Gastrocnemius medialis (tissue), 4 donors: ENCODE results near the gene SPAG6. TPM values are rescaled to one million over a fixed set of nuclear protein-coding genes. Genes with fewer than 3 reads are reported as not detected.

Source experiments
- ATAC-seq, 2 donors: fragments of 150-250 bp; one replicate each; pipeline ENCODE4 v1.9.1; 2016
- DNase-seq, 2 donors: peaks; one replicate each; pipeline ENCODE4 v3.0.0-alpha.2; 2019
- H3K27ac ChIP-seq, 4 donors: fragments of 200-600 bp; sonication (generic); 1 replicate in 1 of 4; 2 replicates in 3 of 4; pipeline ENCODE4 v1.5.1; 2016 to 2018; ENCODE audit warnings: mild to moderate bottlenecking in 2 of 4, moderate library complexity in 1 of 4
- H3K27me3 ChIP-seq, 3 donors: fragments of 200-600 bp; sonication (generic) in 2 of 3; 1 replicate in 1 of 3; 2 replicates in 2 of 3; pipeline versions ENCODE4 v1.5.1 to v1.6.0; 2016 to 2019; ENCODE audit warnings: mild to moderate bottlenecking in 1 of 3, moderate library complexity in 1 of 3
- H3K36me3 ChIP-seq, 2 donors: fragments of 200-600 bp; sonication (generic) in 1 of 2; one replicate each; pipeline ENCODE4 v1.5.1; 2017 to 2018
- H3K4me1 ChIP-seq, 2 donors: fragments of 200-600 bp; sonication (generic) in 1 of 2; one replicate each; pipeline ENCODE4 v1.5.1; 2016 to 2017; ENCODE audit warnings: mild to moderate bottlenecking in 2 of 2
- H3K4me3 ChIP-seq, 4 donors: fragments of 200-600 bp; sonication (generic) in 3 of 4; 1 replicate in 1 of 4; 2 replicates in 3 of 4; pipeline ENCODE4 v1.5.1; 2016 to 2019; ENCODE audit warnings: mild to moderate bottlenecking in 2 of 4
- H3K9me3 ChIP-seq, 3 donors: fragments of 200-600 bp; sonication (generic) in 2 of 3; 1 replicate in 1 of 3; 2 replicates in 2 of 3; pipeline ENCODE4 v1.5.1; 2016 to 2019
- POLR2A ChIP-seq, 2 donors: fragments of 450-650 bp; IDR thresholded peaks; one replicate each; pipeline ENCODE4 v1.6.1; 2017; ENCODE audit warnings: antibody characterized with exemption in 2 of 2, mild to moderate bottlenecking in 2 of 2, moderate library complexity in 2 of 2
- in situ Hi-C, 4 donors: fragments of 200-750 bp; cut with MboI; loops; one replicate each; pipeline versions ENCODE4 v1.15.0 to v1.8.0; 2017; ENCODE audit warnings: low sequenced_read_pairs in 4 of 4
- intact Hi-C: fragments of 100-400 bp; cut with DNase I; formaldehyde crosslinking; loops from one replicate; pipeline ENCODE4 v1.15.1; 2023; ENCODE audit warnings: low total_unique reads
- total RNA-seq, 4 donors: library from RNA; depleted of rRNA; stranded (reverse); fragments of >200 nt; gene quantifications; one replicate each; pipeline versions ENCODE4 v1.1.0 to v1.2.3, GENCODE V29; 2016
- TF ChIP-seq, protein P1 (sequence below), 5 experiments: fragments of 450-650 bp in 3 of 5; fragments of 200-600 bp in 2 of 5; sonication (generic) in 2 of 5; IDR thresholded peaks in 4 of 5; conservative IDR thresholded peaks in 1 of 5; 1 replicate in 4 of 5; 2 replicates in 1 of 5; pipeline ENCODE4 v1.5.1; 2016 to 2019; ENCODE audit warnings: antibody characterized with exemption in 5 of 5, mild to moderate bottlenecking in 3 of 5, moderate library complexity in 3 of 5

SPAG6 gene
- total RNA-seq, 4 donors from 2014 or later: 0.12 TPM; not detected in 3

DNA sequence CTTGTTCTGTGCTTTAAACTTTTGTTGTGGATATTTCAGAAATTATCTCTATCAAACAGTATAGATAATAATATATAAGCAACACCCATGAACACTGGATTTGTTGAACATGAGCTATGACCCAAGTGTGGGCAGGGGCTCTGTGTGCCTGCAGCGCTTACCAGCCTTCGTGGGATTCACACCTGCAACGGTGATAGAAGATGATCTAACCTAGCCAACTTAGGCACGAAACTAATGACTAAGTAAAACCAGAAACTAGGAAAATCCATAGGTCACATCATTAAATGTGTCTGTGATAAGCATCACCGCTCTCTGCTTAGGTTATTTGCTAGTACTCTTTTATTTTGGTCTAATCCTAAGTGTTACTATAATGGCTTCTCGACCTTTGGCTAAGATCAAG, 18.0 kb downstream of the SPAG6 start:
- no peaks in the 10 kb centered on the region for H3K4me1 ChIP-seq
- H3K27ac ChIP-seq: no peak overlapping the region
- DNase-seq: no peak
- no peaks in the 10 kb centered on the region for H3K36me3 ChIP-seq
- no peak overlapping the region for H3K4me3 ChIP-seq
- no peaks in the 10 kb centered on the region for H3K9me3 ChIP-seq
- TF ChIP-seq POLR2A (IDR thresholded peaks at IDR 0.05): no peak
- TF ChIP-seq, protein P1, sequence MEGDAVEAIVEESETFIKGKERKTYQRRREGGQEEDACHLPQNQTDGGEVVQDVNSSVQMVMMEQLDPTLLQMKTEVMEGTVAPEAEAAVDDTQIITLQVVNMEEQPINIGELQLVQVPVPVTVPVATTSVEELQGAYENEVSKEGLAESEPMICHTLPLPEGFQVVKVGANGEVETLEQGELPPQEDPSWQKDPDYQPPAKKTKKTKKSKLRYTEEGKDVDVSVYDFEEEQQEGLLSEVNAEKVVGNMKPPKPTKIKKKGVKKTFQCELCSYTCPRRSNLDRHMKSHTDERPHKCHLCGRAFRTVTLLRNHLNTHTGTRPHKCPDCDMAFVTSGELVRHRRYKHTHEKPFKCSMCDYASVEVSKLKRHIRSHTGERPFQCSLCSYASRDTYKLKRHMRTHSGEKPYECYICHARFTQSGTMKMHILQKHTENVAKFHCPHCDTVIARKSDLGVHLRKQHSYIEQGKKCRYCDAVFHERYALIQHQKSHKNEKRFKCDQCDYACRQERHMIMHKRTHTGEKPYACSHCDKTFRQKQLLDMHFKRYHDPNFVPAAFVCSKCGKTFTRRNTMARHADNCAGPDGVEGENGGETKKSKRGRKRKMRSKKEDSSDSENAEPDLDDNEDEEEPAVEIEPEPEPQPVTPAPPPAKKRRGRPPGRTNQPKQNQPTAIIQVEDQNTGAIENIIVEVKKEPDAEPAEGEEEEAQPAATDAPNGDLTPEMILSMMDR (IDR thresholded peaks at IDR 0.05 in 4 of 5, conservative IDR thresholded peaks at IDR 0.05 in 1 of 5): no peak
- no peaks in the 10 kb centered on the region for H3K27me3 ChIP-seq
- in situ Hi-C loops: no loop called here
- intact Hi-C loops: no loop called here
- no peak for ATAC-seq

DNA sequence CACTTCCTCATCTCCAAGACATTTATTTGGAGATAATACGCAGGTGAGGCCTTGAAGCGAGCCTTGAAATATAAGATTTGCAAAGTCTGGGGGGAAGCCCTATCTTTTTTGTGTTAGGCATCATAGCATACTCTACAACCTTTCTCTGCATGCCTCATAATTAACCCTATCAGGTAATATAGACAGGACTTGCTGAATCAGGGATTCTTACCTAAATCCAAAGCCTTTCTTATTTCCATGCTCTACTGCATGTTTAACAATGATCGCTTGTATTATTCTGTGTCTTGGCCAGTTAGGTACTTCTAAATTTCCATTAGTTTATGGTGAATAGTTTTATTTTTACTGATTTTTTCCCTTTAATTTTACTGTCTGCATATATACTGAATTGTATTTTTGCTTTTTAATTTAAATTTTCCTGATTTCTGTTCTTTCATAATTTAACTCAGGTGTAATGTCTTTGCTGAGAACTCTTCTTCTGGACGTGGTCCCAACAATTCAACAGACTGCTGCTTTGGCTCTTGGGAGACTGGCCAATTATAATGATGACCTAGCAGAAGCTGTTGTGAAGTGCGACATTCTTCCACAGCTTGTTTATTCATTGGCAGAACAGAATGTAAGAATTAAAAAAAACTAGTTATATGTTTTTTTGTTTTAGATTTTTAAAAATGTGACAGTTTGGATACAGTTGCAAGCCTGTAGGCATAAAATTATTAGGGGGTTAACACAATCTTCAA, 19.3 kb downstream of the SPAG6 start:
- H3K27me3 ChIP-seq: no peaks in the 10 kb centered on the region
- H3K4me1 ChIP-seq: no peaks in the 10 kb centered on the region
- no peak overlapping the region for H3K4me3 ChIP-seq
- H3K9me3 ChIP-seq: no peaks in the 10 kb centered on the region
- intact Hi-C loops: no loop called here
- no peaks in the 10 kb centered on the region for H3K36me3 ChIP-seq
- no peak for ATAC-seq
- H3K27ac ChIP-seq: no peak overlapping the region
- no peak for TF ChIP-seq POLR2A (IDR thresholded peaks at IDR 0.05)
- TF ChIP-seq, protein P1 (IDR thresholded peaks at IDR 0.05 in 4 of 5, conservative IDR thresholded peaks at IDR 0.05 in 1 of 5): no peak
- no peak for DNase-seq
- in situ Hi-C loops: no loop called here

DNA sequence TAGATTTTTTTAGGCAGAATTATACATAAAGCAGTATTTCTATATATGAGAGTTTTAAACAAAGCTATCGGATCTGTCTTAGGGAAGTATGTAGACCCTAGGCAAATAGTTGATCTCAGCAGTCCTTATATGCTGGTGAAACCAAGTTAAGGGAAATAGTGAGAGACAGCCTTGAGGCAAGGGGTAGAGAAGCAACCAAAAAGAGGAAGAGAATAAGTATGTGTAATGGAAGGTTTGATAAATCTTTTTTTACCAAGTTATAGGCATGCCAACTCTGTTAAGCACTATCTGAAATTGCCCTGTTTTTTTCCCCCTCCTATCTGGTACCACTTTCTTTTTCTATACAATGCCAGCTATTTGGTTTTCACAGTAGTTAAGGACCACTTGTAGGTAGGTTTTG, 19.9 kb downstream of the SPAG6 start:
- Histone ChIP-seq H3K4me1 (no peaks in the 10 kb centered on the region), H3K27me3 (no peaks in the 10 kb centered on the region), H3K9me3 (no peaks in the 10 kb centered on the region), H3K27ac (no peak overlapping the region), H3K4me3 (no peak overlapping the region), H3K36me3 (no peaks in the 10 kb centered on the region)
- DNase-seq: no peak
- intact Hi-C loops (no loop called here), in situ Hi-C loops (no loop called here)
- no peak for ATAC-seq
- TF ChIP-seq POLR2A (IDR thresholded peaks at IDR 0.05): no peak
- TF ChIP-seq, protein P1 (IDR thresholded peaks at IDR 0.05 in 4 of 5, conservative IDR thresholded peaks at IDR 0.05 in 1 of 5): no peak

DNA sequence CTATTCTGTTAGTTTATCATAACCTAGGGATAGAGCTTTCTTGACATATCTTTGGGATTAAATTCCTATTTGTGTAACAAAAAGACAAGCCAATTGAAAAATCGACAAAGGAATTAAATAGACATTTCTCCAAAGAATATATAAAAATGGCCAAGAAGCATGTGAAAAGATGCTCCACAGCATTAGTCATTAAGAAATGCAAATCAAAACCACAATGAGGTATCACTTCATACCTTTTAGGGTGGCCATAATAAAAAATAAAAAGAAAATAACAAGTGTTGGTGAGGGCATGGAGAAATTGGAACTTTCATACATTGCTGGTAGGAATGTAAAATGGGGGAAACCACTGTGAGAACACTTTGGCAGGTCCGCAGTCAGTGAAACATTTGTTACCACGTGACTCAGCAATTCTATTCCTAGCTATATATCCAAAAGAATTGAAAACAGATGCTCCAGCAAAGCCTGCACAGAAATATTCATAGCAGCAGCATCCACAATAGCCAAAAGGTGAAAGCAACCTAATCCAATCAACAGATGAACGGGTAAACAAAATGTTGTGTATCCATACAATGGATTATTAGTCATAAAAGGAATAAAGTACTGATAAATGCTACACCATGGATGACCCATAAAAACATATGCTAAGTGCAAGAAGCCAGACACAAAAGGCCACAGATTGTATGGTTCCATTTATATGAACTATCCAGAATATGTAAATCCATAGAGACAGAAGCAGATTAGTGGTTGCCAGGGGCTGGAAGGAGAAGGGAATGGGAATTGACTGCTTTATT, 20.5 kb downstream of the SPAG6 start:
- ATAC-seq (no peak), DNase-seq (no peak)
- intact Hi-C loops: no loop called here
- H3K4me3 ChIP-seq: no peak overlapping the region
- in situ Hi-C loops: no loop called here
- TF ChIP-seq, protein P1 (IDR thresholded peaks at IDR 0.05 in 4 of 5, conservative IDR thresholded peaks at IDR 0.05 in 1 of 5): no peak
- no peak for TF ChIP-seq POLR2A (IDR thresholded peaks at IDR 0.05)
- H3K27me3 ChIP-seq: no peaks in the 10 kb centered on the region
- H3K36me3 ChIP-seq: no peaks in the 10 kb centered on the region
- H3K27ac ChIP-seq: no peak overlapping the region
- H3K9me3 ChIP-seq: no peaks in the 10 kb centered on the region
- no peaks in the 10 kb centered on the region for H3K4me1 ChIP-seq
